ENCODE measurements around the gene RAD51B.
A peak's percentile ranks its signal among the peaks of the same experiment; 100 is the strongest.

The RAD51B gene

DNA sequence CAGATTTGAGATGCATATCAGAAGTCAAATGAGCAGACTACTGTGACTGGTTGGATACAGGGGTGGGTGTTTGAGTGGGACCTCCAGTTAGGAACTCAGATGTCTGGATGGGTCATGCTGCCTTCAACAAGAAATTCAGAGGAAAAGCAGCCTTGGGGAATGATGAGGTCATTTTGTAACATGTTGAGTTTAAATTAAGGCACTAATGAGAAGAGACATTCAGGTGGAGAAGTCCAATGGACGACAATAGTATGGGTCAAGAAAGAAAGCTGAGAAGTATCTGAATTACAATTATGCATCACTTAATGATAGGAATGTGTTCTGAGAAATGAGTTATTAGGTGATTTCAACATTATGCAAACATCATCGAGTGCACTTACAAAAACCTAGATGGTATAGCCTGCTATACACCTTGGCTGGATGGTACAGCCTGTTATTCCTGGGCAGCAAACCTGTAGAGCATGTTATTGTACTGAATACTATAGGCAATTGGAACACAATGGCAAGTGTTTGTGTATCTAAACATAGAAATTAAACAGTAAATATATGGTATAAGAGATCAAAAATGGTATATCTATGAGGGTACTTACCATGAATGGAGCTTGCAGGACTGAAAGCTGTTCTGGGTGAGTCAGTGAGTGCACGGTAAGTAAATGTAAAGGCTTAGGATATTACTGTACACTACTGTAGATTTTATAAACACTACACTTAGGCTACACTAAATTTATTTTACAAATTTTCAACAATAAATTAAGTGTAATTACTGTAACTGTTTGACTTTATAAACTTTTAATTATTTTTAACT lies 414.7 kb downstream of the RAD51B start:
- DNase-seq (ENCODE audit: low spot score), result no peak

DNA sequence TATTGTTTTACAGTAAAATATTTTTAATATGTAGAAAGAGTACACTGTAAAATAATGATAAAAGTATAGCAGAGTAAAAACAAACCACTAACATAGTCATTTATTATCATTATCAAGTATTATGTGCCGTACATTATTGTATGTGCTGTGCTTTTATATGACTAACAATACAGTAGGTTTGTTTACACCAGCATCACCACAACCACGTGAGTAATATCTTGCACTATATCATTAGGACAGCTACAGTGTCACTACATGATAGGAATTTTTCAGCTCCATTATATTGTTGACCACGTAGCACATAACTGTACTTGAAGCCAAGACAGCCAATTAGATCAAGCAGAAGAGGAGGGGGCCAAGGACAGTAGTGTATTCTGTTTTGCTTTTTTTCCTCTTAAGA lies 415.4 kb downstream of the RAD51B start:
- no peak for DNase-seq (ENCODE audit: low spot score)

DNA sequence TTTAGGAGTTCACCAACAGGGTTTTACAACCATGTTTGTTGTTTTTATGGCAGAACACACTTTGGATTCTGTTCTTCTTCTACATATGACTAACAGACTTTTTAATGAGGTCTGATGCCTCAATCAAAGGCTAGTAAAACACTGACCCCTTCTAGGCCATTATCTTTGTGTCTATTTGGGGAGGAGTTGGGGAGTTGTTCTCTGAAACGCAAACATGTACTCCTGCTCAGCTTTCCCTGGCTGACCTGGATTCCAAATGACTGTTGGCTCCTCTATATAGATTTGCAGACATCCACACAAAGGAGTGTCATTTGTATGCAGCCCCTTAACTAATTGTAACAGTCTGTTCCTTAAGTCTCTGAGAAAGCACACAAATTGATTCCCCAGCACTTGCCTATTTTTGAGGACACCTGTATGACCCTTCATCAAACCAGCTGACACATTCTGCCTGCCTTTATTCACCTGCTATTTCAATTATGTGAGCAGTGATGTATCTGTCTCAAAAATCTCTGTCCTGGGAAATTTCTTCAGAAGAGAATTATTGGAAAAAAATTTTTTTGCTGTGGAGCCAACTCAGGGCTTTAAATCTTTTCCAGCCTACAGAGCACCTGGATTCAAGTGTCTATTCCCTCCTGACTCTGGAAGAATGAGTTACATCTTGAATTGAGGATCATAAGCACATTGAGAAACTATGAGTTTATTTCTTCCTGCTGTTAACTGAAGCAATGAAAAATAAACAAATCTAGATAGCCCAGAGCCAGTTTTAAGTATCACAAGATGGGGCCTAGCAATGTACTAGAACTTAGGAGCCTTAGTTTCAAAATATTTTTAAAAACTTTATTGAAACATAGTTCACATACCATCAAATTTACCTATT lies 417.2 kb downstream of the RAD51B start:
- no peak for DNase-seq (ENCODE audit: low spot score)

DNA sequence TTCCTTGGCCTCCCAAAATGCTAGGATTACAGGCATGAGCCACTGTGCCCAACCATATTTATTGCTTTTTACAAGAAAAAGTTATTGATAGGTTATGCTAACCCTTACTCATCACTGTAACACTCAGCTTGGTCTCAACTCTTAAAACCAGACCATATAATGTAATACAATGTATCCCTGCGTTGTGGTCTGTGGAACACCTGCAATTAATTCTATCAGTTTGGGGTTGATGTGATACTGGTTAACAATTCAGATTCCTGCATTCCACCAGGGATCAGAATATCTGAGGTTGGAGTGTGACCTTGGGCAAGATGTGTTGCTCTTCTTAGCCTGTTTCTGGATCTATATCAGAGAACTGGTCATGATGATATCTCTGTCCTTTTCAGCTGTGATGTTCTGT lies 419.0 kb downstream of the RAD51B start:
- DNase-seq (ENCODE audit: low spot score), result no peak

DNA sequence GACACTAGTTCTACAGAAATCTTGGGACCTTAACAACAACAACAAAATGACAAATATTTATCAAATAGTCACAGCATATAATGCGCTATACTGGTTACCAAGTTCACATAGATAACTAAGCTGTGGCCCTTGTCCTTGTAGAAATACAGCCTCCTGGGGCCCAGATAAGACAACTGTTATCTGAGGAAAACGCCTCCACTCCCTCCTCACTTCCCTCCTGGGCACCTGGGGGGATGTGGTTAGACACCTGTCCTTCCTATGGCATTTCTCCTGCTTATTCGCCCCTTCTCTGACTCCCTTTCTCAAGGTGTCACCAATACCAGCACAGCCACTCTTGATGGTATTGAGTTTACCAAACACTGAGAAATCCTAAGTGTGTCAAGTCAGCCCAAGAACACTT lies 419.4 kb downstream of the RAD51B start:
- DNase-seq (ENCODE audit: low spot score), result no peak

DNA sequence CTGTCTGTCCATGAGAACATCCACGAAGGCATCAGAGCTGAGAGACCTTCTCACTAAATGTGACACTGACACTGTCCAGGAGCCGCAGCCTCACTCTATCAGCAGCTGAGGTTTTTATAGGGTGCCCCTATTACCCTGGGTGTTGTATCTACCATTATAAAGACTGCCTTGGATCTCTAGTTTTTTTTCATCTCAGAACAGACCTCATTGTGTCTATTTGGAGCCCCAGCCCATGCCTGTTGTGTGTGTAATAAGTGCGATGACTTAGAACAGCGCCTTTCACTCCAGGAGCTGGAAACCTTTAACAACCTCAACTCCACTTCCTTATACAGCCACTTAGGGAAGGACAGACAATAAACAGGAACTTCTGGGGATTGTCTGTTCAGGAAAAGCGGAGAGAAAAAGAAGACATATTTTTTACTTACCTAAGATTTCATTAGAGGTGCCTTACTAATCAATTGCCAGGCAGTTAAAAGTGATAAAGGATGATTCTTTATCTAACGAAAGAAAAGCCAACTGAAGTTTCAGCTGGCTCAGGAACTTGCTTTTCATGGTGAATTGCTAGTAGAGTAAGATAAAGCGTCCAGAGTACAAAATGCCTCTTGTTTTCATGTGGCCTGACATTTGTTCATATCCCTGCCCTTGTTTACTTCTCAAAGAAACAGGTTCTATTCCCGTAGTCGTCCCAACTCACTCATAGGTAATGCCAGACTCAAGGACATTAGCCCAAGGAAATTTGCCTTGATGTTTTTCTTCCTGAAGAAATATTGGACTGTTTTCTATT lies 420.6 kb downstream of the RAD51B start:
- no peak for DNase-seq (ENCODE audit: low spot score)

DNA sequence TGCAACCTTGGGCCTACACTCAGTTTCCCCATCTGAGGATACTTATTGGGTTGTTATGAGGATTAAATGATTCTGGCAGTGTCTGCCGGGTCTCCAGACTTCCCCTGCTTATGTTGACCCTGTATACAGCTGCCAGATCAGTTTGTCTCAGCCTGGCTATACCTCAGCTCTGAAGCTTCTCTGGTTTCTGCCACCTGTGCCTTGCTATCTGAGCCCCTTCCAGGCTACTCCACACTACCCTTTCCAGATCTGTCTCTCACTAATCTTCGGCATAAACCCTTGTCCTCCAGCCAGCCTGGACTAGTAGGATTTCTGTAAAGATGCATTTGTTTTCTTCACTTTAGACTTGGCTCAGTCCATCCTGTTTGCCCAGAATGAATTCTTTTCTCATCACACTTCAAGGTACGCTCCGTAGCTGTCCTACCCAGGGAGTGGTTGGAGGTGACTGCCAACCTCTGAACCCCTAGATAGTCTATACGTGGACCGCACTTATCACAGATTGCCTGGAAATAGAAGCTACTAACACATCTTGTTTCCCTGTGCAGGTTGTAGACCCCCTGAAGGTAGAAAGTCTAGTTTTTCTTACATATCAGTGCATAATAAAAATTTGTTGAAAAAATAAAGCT lies 422.4 kb downstream of the RAD51B start:
- no peak for DNase-seq (ENCODE audit: low spot score)

DNA sequence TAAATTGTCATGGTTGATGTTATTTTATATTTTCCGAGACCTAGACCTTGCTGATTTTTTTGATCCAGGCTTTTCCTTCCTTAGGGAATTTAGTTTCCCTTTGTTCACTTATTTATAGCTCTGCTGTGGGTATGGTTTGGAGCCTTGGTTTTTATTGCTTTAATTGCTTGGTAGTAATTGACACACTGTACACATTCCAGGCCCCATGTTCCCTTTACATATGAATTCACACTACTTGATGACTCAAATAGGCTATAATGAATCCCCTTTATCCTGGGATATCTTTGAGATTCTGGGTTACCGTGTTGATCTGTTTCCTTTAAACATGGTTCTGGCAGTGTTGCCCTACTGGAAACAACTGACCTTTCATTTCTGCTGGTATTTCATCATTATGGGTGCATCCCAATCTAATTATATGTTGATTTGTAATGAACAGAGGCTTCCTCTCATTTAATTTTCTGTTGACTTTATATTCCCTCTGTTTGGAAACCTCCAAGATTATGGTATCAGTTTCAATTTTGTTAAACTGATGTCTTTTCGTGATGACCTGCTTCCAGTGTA lies 424.0 kb downstream of the RAD51B start:
- no peak for DNase-seq (ENCODE audit: low spot score)

DNA sequence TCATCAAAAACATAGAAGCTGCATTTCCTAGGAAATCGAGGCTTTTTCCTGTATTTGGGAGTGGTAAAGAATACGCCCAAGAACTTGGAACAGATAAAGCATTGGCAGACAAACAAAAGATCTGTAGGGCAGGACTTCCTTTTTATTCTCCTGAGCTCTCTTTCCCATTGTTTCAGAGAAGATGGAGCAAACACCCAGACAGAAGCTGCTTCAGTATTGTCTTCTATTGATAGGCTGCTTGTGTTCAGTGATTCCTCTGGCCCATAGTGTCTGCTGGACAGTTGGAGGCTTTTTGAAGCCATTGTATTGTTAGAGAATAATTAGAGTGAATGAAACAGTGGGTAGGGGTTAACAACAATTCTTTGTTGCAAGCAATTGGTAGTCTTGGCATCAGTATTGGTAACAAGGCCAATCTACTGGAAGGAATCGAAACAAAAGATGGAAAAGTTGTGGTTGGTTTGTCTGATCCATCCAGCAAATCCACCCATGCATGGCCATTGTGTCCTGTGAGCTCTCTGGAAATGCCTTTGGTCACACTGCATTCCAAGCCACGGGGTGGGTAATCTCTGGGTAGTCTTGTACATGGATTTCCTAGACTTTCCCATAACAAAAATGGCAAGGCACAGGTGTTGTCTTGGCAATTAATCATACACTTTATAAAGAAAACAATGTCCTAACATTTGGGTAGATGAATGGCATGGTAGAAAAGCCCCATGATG lies 424.8 kb downstream of the RAD51B start:
- DNase-seq (ENCODE audit: low spot score), result no peak

DNA sequence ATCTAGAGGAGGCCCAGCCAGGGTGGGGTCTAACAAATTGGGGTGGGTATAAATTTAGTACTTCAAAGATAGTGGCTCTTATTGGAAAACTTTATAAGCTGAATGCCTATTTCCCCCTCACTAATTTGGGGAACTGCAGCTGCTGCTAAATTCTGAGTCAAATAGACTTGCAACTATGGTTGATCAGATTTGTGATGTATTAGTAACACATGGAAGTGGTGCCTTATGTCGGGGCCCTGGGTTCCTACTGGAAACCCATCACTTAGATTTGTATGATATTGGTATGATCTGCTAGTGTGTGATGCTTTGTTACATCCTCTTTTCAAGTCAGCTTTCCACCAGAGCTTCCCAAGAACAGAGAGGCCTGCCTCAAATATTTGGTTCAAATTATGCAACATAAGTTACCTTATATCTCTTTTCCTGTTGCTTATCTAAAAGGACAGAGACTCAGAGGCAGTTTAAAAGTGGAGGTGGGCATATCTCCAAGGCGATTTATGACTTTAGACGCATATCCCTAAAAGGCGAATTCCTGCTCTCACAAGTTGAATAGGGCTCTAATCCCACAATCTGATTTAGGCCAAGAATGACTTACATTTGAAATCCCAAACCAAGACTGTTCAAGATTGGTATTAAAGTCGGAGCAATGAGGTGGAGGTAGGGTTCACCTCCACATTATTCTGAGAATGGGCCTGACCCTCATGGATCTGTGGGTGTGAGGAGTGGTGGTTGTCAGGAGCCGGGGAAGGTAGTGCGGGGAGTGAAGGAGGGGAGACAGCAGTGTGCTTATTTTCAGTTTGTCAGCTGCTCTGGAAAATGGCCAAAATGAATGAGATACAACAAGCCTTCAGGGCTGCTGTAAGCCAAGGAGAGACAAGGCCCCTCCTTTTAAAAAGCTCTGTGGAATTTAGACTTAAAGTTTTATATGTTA lies 425.8 kb downstream of the RAD51B start:
- no peak for DNase-seq (ENCODE audit: low spot score)

DNA sequence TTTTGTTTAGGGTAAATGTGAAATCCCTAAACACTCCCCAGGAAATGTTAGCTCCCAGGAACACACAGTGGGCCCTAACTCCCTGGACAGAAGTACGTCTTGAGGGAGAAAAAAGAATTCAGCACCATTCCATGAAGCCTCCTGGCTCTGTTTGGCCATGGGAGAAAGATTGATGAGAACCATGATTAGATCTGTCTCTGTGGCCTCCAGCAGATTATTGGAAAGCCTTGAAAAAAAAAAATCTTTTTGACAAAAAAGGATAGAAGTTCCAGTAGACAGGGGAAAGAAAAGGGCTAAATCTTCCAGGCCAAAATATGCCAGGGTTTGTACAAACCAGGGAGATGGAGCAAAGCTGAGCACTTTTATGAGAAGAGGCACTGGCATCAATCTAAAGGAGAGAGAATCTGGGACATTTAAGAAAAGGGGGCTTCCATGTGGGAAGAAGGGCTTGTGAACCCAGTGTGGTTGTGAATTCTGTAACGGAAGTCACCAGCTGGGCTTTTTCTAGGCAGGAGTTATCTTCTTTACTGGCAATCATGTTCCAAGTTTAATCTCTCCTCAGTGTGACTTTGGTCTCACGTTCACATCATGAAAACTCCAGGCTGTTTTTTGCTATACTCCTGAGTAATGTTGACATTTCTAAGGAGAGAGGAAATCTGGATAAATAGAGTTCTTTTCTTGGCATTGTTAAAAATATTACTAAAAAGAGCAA lies 426.7 kb downstream of the RAD51B start:
- no peak for DNase-seq (ENCODE audit: low spot score)

DNA sequence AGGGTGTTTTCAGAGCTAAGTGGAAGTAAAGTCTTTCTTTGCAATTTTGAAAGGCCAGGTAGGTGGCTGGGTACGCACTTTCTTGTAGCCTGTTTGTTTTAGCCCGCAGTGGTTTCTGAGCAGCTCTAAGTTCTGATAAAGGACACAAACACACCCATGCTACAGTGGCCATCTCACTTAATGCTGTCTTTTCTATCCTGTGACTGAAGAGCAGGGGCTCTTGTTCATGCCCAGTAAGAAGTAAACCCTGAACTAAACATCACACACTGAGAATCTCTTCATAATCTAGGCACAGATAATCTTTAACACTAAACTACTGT lies 427.2 kb downstream of the RAD51B start:
- DNase-seq (ENCODE audit: low spot score), result no peak

DNA sequence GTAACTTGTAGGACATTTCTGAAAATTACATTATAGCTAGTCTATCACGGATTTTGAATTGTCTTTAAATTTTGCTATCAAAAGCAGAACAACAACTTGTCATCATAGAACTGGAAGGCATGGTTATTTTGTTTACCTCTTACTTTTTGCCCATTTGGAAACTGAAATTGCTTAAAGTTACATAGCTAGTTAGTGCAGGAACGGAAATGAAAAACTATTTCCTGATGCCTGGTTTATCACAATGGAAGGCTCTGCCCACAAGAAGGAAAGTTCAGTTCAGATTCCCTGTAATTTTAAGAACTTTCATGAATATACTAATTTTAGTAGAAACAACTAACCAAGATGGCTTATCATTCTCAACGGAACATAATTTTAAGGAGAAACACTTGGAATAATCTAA lies 427.7 kb downstream of the RAD51B start:
- DNase-seq (ENCODE audit: low spot score), result no peak

DNA sequence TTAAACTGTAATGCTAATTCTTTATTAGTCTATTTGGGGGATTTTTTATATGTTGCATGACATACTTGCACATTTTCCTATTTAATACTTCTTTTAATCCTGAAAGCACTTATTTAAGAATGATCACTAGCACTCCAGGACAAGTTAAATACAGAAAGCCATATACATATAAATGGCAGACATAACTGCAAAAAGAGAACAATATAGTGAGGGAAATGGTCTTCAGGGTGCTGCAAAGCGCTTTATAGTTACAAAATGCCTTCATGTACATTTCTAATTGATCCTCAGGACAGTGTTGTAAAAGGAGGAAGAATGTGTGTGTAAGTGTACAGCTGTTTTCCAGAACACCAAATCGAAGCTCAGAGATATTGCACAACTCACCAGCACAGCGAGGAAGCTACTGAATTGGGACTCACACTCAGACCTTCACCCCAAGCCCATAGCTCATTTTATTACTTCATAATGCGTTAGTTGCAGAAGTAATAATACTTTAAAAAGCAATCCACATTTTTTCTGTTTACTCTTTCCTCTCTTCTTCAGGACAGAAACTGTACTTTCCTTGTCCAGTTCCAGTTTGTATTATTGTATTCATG lies 428.2 kb downstream of the RAD51B start:
- no peak for DNase-seq (ENCODE audit: low spot score)

DNA sequence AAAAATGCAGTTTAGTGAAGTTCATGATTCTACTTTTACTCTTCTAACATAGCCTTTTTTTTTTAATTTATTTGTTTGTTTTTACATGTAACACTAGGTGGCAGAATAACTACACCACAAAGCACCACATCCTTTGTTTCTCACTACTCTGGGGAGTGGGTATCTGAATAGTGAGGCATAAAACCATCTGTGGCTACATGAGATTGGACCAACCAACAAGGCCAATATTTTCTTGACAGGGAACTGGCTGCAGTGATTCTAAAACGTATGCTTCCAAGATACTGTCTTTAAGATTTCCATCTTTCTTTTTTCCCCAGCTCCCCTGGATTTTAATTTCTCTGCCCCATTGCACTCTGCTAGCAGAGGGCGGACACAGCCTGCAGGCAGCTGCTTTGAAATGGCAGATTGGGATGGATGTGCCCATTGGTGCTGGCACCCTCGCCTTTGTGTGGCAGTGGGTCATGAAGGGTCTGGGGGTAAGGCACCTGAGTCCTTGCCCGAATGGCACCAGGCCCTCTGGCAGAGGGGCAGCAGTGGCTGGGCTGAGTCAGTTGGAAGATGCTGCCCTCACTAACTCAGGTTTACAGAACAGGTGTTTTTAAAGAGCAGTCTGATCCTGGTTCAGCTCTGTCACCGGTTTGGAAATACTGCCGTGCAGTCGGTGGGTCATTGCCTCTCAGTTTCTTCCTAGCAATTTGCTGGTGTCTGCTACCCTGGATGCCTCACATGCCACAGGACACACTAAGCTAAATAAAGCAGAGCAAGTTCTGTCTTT lies 429.1 kb downstream of the RAD51B start:
- DNase-seq (ENCODE audit: low spot score), result peak; percentile 34

DNA sequence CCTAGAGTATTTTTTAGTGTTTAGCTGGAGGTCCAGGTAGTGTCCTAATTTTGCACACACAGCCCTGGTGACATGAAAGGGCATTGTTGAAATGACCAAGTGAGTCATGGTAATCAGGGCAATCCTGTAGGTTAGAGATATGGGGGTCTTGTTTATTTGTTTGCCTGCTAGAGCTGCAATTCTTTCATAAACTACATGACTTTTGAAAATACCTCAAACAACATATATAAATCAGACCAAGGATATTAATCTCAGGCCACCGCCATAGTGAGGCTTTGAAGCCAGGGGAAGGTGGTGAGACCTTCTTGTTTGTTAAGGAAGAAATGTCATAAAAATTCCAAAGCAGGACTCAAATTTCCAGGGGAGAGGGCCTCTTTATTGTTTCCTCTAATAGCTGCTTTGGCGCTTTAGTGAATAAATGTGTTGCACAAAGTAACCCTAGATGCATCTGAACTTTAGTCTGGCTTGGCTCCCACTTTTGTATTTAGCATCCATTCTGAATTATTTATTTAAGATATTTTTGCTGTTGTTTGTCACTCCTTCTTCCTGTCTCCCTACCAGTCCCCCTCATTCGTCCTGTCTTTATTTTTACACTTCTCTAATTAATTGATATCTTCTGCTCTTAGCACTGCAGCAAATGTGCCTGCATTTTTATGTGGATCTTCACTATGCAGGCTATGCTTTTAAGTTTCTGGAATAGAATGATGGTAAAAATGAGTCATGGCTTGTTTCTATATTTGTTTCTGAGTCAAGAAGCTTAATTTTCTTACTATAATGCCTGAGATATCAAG lies 430.3 kb downstream of the RAD51B start:
- DNase-seq (ENCODE audit: low spot score), result peak; percentile 24

All from hepatic stellate cell (primary cell).